ENCODE results near the gene WWOX. TPM values are rescaled to one million over a fixed set of nuclear protein-coding genes. Genes with fewer than 3 reads are reported as not detected.

Gene WWOX
- total RNA-seq, 1 experiment from 2014 or later: 28.3 TPM

DNA sequence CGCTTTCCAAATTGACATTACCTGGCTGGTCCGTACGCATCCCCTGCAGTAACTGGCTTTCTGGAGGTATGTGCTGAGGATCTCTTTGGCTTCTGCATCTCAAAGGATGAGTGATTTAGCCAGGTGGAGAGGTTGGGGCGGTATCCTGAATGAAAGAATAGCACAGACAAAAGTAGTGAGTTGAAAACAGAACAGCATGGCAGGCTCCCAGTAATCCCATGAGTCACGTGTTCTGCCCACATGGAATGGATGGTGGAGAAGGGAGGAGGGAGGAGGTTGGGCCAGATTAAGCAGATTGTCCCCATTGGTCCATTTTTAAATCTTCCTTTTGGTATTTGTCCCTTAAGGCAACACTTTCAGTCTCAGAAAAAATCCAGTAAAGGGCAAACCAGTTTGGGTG, 176.0 kb downstream of the WWOX start:
- Histone ChIP-seq H4K20me1 (ENCODE audit: low read length) (no peaks in the 10 kb centered on the region), H3K4me3 (ENCODE audit: low read length) (no peak overlapping the region), H3K36me3 (ENCODE audit: low read depth, low read length) (no peaks in the 10 kb centered on the region), H2AFZ (ENCODE audit: low read length) (no peak overlapping the region), H3K9me3 (ENCODE audit: low read length) (no peaks in the 10 kb centered on the region), H3K4me1 (ENCODE audit: insufficient read depth, low read length) (no peaks in the 10 kb centered on the region), H3K9me2 (replicated peaks; ENCODE audit: low read length) (no peaks in the 10 kb centered on the region), H3K27ac (ENCODE audit: low read length) (no peak overlapping the region), H3K79me2 (ENCODE audit: low read length) (no peaks in the 10 kb centered on the region), H3K27me3 (ENCODE audit: low read length) (no peaks in the 10 kb centered on the region), H3F3A (ENCODE audit: low read length, unreplicated experiment) (no peaks in the 10 kb centered on the region), H3K9ac (ENCODE audit: low read length) (no peak overlapping the region), H3K4me2 (ENCODE audit: low read length) (no peak overlapping the region)
- intact Hi-C loops (cut with micrococcal nuclease): no loop called here
- TF ChIP-seq, protein P1, sequence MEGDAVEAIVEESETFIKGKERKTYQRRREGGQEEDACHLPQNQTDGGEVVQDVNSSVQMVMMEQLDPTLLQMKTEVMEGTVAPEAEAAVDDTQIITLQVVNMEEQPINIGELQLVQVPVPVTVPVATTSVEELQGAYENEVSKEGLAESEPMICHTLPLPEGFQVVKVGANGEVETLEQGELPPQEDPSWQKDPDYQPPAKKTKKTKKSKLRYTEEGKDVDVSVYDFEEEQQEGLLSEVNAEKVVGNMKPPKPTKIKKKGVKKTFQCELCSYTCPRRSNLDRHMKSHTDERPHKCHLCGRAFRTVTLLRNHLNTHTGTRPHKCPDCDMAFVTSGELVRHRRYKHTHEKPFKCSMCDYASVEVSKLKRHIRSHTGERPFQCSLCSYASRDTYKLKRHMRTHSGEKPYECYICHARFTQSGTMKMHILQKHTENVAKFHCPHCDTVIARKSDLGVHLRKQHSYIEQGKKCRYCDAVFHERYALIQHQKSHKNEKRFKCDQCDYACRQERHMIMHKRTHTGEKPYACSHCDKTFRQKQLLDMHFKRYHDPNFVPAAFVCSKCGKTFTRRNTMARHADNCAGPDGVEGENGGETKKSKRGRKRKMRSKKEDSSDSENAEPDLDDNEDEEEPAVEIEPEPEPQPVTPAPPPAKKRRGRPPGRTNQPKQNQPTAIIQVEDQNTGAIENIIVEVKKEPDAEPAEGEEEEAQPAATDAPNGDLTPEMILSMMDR (conservative IDR thresholded peaks at IDR 0.05; ENCODE audit: low read depth, low read length): no peak
- TF ChIP-seq EZH2 (IDR thresholded peaks at IDR 0.05; ENCODE audit: low read length, unreplicated experiment) (no peak), EZH2phosphoT487 (IDR thresholded peaks at IDR 0.05; ENCODE audit: borderline replicate concordance, low read length) (no peak)
- no peak for DNase-seq
- ChIA-PET CTCF (no interaction called here), POLR2A (ENCODE audit: unreplicated experiment) (no interaction called here)
- BruUV-seq (replicated peaks): no TSS peak
- no peak for ATAC-seq

DNA sequence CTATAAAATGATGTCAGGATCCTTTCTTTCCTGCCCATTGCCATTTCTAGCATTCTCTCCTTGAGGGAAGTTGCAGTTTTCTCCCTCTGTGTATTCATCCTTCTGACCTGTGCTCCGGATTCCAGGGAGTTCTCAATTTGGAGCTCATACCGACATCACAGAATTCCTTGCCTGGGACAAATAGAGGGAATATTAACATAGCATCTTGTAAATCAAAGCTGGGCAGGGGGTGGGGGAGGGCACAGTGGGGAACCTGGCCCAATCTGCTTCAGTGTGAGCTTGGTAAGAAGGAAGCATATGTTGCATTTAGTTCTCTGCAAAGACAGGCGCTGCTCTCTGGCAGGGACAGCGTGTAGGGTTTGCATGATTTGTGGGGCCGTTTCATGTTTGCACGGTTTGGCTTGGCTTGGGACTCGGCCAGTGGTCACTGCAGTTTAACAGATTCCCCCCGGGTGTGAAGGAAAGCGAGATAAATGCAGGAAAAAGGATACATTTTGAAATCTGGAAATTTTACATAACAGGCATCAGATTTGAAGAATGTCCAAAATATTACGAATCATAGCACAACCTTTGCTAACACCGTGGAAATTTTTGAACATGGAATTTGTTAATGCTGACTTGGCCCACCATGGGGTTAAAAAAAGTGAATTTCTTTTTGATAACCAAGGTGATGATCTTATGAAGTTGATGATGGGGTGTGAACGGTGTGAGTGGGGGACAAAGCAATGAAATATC, 178.0 kb downstream of the WWOX start:
- ATAC-seq: no peak

More for the DNA sequence above, 178.0 kb downstream of the WWOX start:
- no peak overlapping the region for H3K27ac ChIP-seq (ENCODE audit: low read length)
- no peak overlapping the region for H2AFZ ChIP-seq (ENCODE audit: low read length)
- no peaks in the 10 kb centered on the region for H3F3A ChIP-seq (ENCODE audit: low read length, unreplicated experiment)
- CTCF ChIA-PET: interaction anchor here (0.5 kb wide), 1 partner anchor 36 kb away, joined by 3 read pairs; no protein-coding TSS in a partner anchor
- no peaks in the 10 kb centered on the region for H3K36me3 ChIP-seq (ENCODE audit: low read depth, low read length)
- no peaks in the 10 kb centered on the region for H3K9me3 ChIP-seq (ENCODE audit: low read length)
- no peak overlapping the region for H3K4me3 ChIP-seq (ENCODE audit: low read length)
- POLR2A ChIA-PET (ENCODE audit: unreplicated experiment): no interaction called here
- intact Hi-C loops (cut with micrococcal nuclease): no loop called here
- no peaks in the 10 kb centered on the region for H3K4me1 ChIP-seq (ENCODE audit: insufficient read depth, low read length)
- H3K79me2 ChIP-seq (ENCODE audit: low read length): no peaks in the 10 kb centered on the region
- TF ChIP-seq, protein P1 (conservative IDR thresholded peaks at IDR 0.05; ENCODE audit: low read depth, low read length): no peak
- TF ChIP-seq EZH2 (IDR thresholded peaks at IDR 0.05; ENCODE audit: low read length, unreplicated experiment) (no peak), EZH2phosphoT487 (IDR thresholded peaks at IDR 0.05; ENCODE audit: borderline replicate concordance, low read length) (no peak)
- no peak overlapping the region for H3K9ac ChIP-seq (ENCODE audit: low read length)
- BruUV-seq (replicated peaks): no TSS peak
- no peak overlapping the region for H3K4me2 ChIP-seq (ENCODE audit: low read length)
- DNase-seq: no peak
- H4K20me1 ChIP-seq (ENCODE audit: low read length): no peaks in the 10 kb centered on the region
- H3K9me2 ChIP-seq (replicated peaks; ENCODE audit: low read length): no peaks in the 10 kb centered on the region
- H3K27me3 ChIP-seq (ENCODE audit: low read length): no peaks in the 10 kb centered on the region
